IPS DF 6.9 (cell line): Measurements from ENCODE around the gene ADCY3.

ENCODE experiments used
- DNase-seq: peaks from one replicate; pipeline ENCODE4 v3.0.0-alpha.2; 2013; ENCODE audit warnings: low read depth, low spot score
- H3K27ac ChIP-seq: one replicate; pipeline ENCODE4 v1.5.1; 2013; ENCODE audit warnings: low read length, control low read depth
- H3K27me3 ChIP-seq: 2 replicates; pipeline ENCODE4 v1.6.1; 2013; ENCODE audit warnings: mild to moderate bottlenecking, low read length; ENCODE audit not compliant: control insufficient read depth, insufficient read depth
- H3K36me3 ChIP-seq: 2 replicates; pipeline ENCODE4 v1.6.1; 2013; ENCODE audit warnings: low read length; ENCODE audit not compliant: control insufficient read depth, insufficient read depth
- H3K4me1 ChIP-seq: 2 replicates; pipeline ENCODE4 v1.6.1; 2013; ENCODE audit warnings: low read length; ENCODE audit not compliant: control insufficient read depth, insufficient read depth
- H3K4me3 ChIP-seq: 2 replicates; pipeline ENCODE4 v1.5.1; 2013; ENCODE audit warnings: mild to moderate bottlenecking, low read length
- H3K9me3 ChIP-seq: 2 replicates; pipeline ENCODE4 v1.6.1; 2013; ENCODE audit warnings: low read length, inconsistent platforms; ENCODE audit not compliant: control insufficient read depth, insufficient read depth
- WGBS: extraction: QIAGEN DNeasy Blood & Tissue Kit; methylation state at CpG from one replicate; pipeline ENCODE4 v1.1.7; 2013; ENCODE audit warnings: mixed read lengths, missing lambda C conversion rate; ENCODE audit not compliant: insufficient read length, insufficient coverage; 5-methylcytosine and 5-hydroxymethylcytosine counted together

The ADCY3 gene

GRCh38 chr2:24855726-24856125, 64.3 kb downstream of the ADCY3 start:
- no peaks in the 10 kb centered on the region for H3K36me3 ChIP-seq
- DNase-seq: no peak
- H3K4me3 ChIP-seq: no peak overlapping the region
- no peak overlapping the region for H3K27ac ChIP-seq
- no peaks in the 10 kb centered on the region for H3K9me3 ChIP-seq
- WGBS: no CpG with 5 or more reads among the region's 4 CpGs
- H3K27me3 ChIP-seq: no peaks in the 10 kb centered on the region
- no peaks in the 10 kb centered on the region for H3K4me1 ChIP-seq

GRCh38 chr2:24855022-24855622, 64.9 kb downstream of the ADCY3 start:
- DNase-seq: no peak
- Histone ChIP-seq H3K4me1 (no peaks in the 10 kb centered on the region), H3K27ac (no peak overlapping the region), H3K4me3 (no peak overlapping the region), H3K27me3 (no peaks in the 10 kb centered on the region), H3K36me3 (no peaks in the 10 kb centered on the region), H3K9me3 (no peaks in the 10 kb centered on the region)
- WGBS: no CpG with 5 or more reads among the region's 8 CpGs

- no CpG with 5 or more reads among the region's 3 CpGs for WGBS
- Histone ChIP-seq H3K4me3 (no peak overlapping the region), H3K27ac (no peak overlapping the region), H3K27me3 (no peaks in the 10 kb centered on the region), H3K4me1 (no peaks in the 10 kb centered on the region; the same call in 1 of the 2 replicates), H3K9me3 (no peaks in the 10 kb centered on the region), H3K36me3 (peaks cover under 1% of the 10 kb centered on the region; the same call in 1 of the 2 replicates)
- DNase-seq: no peak
Measured at GRCh38 chr2:24853996-24854395, 66.0 kb downstream of the ADCY3 start.

GRCh38 chr2:24853046-24853445, 67.0 kb downstream of the ADCY3 start:
- no peaks in the 10 kb centered on the region for H3K27me3 ChIP-seq
- WGBS: no CpG with 5 or more reads among the region's 9 CpGs
- 0 out of 2 replicates have a peak, but pooled peaks cover 2% of the 10 kb centered on the region for H3K9me3 ChIP-seq

GRCh38 chr2:24852431-24853020, 67.5 kb downstream of the ADCY3 start:
- no peak for DNase-seq
- Histone ChIP-seq H3K4me3 (no peak overlapping the region), H3K27me3 (no peaks in the 10 kb centered on the region), H3K9me3 (0 out of 2 replicates have a peak, but pooled peaks cover 2% of the 10 kb centered on the region), H3K27ac (no peak overlapping the region), H3K4me1 (no peaks in the 10 kb centered on the region; the same call in 1 of the 2 replicates), H3K36me3 (peaks cover 4% of the 10 kb centered on the region; the same call in 1 of the 2 replicates)
- WGBS: no CpG with 5 or more reads among the region's 23 CpGs

More at GRCh38 chr2:24853046-24853445, 67.0 kb downstream of the ADCY3 start:
- no peaks in the 10 kb centered on the region; the same call in 1 of the 2 replicates for H3K4me1 ChIP-seq
- no peak for DNase-seq
- peaks cover 4% of the 10 kb centered on the region; the same call in 1 of the 2 replicates for H3K36me3 ChIP-seq
- no peak overlapping the region for H3K4me3 ChIP-seq
- H3K27ac ChIP-seq: no peak overlapping the region

- Histone ChIP-seq H3K36me3 (peaks cover 4% of the 10 kb centered on the region; the same call in 1 of the 2 replicates), H3K27me3 (no peaks in the 10 kb centered on the region), H3K4me3 (no peak overlapping the region), H3K9me3 (0 out of 2 replicates have a peak, but pooled peaks cover 2% of the 10 kb centered on the region), H3K4me1 (no peaks in the 10 kb centered on the region; the same call in 1 of the 2 replicates), H3K27ac (no peak overlapping the region)
- WGBS: no CpG with 5 or more reads among the region's 13 CpGs
- no peak for DNase-seq
Measured at GRCh38 chr2:24852026-24852425, 68.0 kb downstream of the ADCY3 start.

DNA sequence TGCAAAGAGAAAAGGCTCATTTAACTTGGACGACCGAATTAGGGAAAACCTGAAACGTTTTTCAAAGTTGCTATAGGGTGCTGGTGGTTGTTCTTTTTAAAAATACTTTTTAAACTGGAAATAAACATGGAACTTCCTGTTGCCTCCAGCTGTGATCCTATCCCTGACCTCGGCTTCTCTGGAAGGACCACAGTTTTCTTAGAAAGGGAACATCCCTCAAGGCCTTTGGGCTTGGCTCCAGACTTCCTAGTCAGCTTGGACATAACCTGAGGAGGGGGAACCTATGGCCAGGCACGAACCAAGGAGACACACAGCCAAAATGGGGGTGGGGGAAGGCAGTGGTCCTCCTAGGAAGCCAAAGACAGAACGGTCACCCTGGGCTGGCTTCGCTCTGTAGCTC, 69.1 kb downstream of the ADCY3 start:
- no peaks in the 10 kb centered on the region; the same call in 1 of the 2 replicates for H3K4me1 ChIP-seq
- H3K36me3 ChIP-seq: peaks cover 4% of the 10 kb centered on the region; the same call in 1 of the 2 replicates
- no CpG with 5 or more reads among the region's 7 CpGs for WGBS
- no peak overlapping the region for H3K27ac ChIP-seq
- no peaks in the 10 kb centered on the region for H3K27me3 ChIP-seq
- no peak for DNase-seq
- H3K9me3 ChIP-seq: 0 out of 2 replicates have a peak, but pooled peaks cover 2% of the 10 kb centered on the region
- H3K4me3 ChIP-seq: no peak overlapping the region

GRCh38 chr2:24845691-24846090, 74.3 kb downstream of the ADCY3 start:
- 0 out of 2 replicates have a peak, but pooled peaks cover 2% of the 10 kb centered on the region for H3K9me3 ChIP-seq
- H3K4me3 ChIP-seq: no peak overlapping the region
- H3K27ac ChIP-seq: no peak overlapping the region
- H3K27me3 ChIP-seq: no peaks in the 10 kb centered on the region
- WGBS: no CpG with 5 or more reads among the region's 5 CpGs
- H3K4me1 ChIP-seq: no peaks in the 10 kb centered on the region; the same call in 1 of the 2 replicates
- H3K36me3 ChIP-seq: peaks cover 4% of the 10 kb centered on the region; the same call in 1 of the 2 replicates
- no peak for DNase-seq

GRCh38 chr2:24844023-24844685, 75.9 kb downstream of the ADCY3 start:
- DNase-seq: no peak
- no peaks in the 10 kb centered on the region for H3K27me3 ChIP-seq
- H3K27ac ChIP-seq: no peak overlapping the region
- WGBS: no CpG with 5 or more reads among the region's 9 CpGs
- H3K4me1 ChIP-seq: no peaks in the 10 kb centered on the region; the same call in 1 of the 2 replicates
- 0 out of 2 replicates have a peak, but pooled peaks cover 2% of the 10 kb centered on the region for H3K9me3 ChIP-seq
- H3K36me3 ChIP-seq: 0 out of 2 replicates have a peak, but pooled peaks cover 7% of the 10 kb centered on the region
- no peak overlapping the region for H3K4me3 ChIP-seq

DNA sequence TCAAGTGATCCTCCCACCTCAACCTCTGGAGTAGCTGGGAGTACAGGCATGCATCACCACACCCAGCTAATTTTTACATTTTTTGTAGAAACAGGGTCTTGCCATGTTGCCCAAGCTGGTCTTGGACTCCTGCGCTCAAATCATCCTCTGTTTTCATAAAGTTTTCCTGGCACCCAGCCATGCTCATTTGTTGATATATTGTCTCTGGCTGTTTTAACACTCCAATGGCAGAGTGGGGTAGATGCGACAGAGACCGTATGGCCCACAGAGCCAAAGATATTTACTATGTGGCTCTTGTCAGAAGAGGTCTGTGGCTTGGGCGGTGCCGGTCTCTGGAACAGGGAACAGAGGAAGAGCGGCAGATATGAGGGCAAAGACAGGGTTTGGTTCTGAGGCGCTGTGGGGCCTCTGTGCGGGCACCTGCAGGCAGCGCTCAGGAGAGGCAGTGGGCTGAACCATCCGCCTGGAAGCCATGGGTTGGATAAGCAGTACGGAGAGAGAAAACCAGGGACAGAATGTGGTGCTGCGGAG, 76.6 kb downstream of the ADCY3 start:
- Histone ChIP-seq H3K27me3 (no peaks in the 10 kb centered on the region), H3K4me1 (no peaks in the 10 kb centered on the region; the same call in 1 of the 2 replicates), H3K27ac (no peak overlapping the region), H3K4me3 (no peak overlapping the region), H3K36me3 (0 out of 2 replicates have a peak, but pooled peaks cover 4% of the 10 kb centered on the region), H3K9me3 (no peaks in the 10 kb centered on the region)
- WGBS: no CpG with 5 or more reads among the region's 12 CpGs
- no peak for DNase-seq
